Fibroblast of lung (primary cell): Measurements from ENCODE around the gene SLC17A5. TPM values are rescaled to one million over a fixed set of nuclear protein-coding genes. Genes with fewer than 3 reads are reported as not detected.

Experiments used
- DNase-seq, 2 donors: peaks; one replicate each; pipeline versions ENCODE4 v3.0.0 to v3.0.0-alpha.2; 2010; ENCODE audit warnings: low read depth in 2 of 2
- H2AFZ ChIP-seq: 2 replicates; pipeline ENCODE4 v1.5.1; 2012; ENCODE audit warnings: low read length, control low read depth, inconsistent platforms
- H3K27ac ChIP-seq: 2 replicates; pipeline ENCODE4 v1.5.1; 2011; ENCODE audit warnings: low read length, control low read depth; ENCODE audit not compliant: insufficient read depth
- H3K27me3 ChIP-seq: 2 replicates; pipeline ENCODE4 v1.5.1; 2011; ENCODE audit warnings: mild to moderate bottlenecking, low read length; ENCODE audit not compliant: control insufficient read depth, insufficient read depth
- H3K36me3 ChIP-seq: 2 replicates; pipeline ENCODE4 v1.5.1; 2011; ENCODE audit warnings: low read length; ENCODE audit not compliant: control insufficient read depth, insufficient read depth
- H3K4me1 ChIP-seq: 2 replicates; pipeline ENCODE4 v1.5.1; 2011; ENCODE audit warnings: low read length; ENCODE audit not compliant: control insufficient read depth, insufficient read depth; ENCODE audit errors: extremely low read depth
- H3K4me2 ChIP-seq: 2 replicates; pipeline ENCODE4 v1.5.1; 2011; ENCODE audit warnings: low read length, control low read depth; ENCODE audit not compliant: insufficient read depth; ENCODE audit errors: extremely low read depth
- H3K4me3 ChIP-seq, 4 experiments: fragments of 200-600 bp in 1 of 4; sonication (generic) in 1 of 4; replicated peaks in 1 of 4; 2 replicates each; pipeline ENCODE4 v1.5.1; 2011 to 2016; ENCODE audit warnings: low read length in 4 of 4, low read depth in 3 of 4, mild to moderate bottlenecking in 3 of 4, control low read depth in 2 of 4, inconsistent platforms in 1 of 4, mixed read lengths in 1 of 4; ENCODE audit not compliant: insufficient read depth in 1 of 4; ENCODE audit errors: control extremely low read depth in 1 of 4
- H3K79me2 ChIP-seq: 2 replicates; pipeline ENCODE4 v1.5.1; 2012; ENCODE audit warnings: mild to moderate bottlenecking, low read length, inconsistent platforms; ENCODE audit not compliant: control insufficient read depth, insufficient read depth
- H3K9ac ChIP-seq: 2 replicates; pipeline ENCODE4 v1.5.1; 2011; ENCODE audit warnings: mild to moderate bottlenecking, low read length, control low read depth; ENCODE audit not compliant: insufficient read depth
- H3K9me3 ChIP-seq: 2 replicates; pipeline ENCODE4 v1.5.1; 2012; ENCODE audit warnings: low read depth, low read length; ENCODE audit not compliant: control insufficient read depth, insufficient read depth
- H4K20me1 ChIP-seq: 2 replicates; pipeline ENCODE4 v1.5.1; 2011; ENCODE audit warnings: low read length; ENCODE audit not compliant: control insufficient read depth, insufficient read depth; ENCODE audit errors: extremely low read depth
- EZH2 ChIP-seq: IDR thresholded peaks from 2 replicates; pipeline ENCODE4 v1.5.1; 2012; ENCODE audit warnings: low read length, control low read depth, mild to moderate bottlenecking; ENCODE audit errors: missing control alignments
- polyA plus RNA-seq, 2 donors: library from polyadenylated mRNA; depleted of rRNA in 1 of 2; stranded (reverse) in 1 of 2; unstranded in 1 of 2; fragments of >200 nt; gene quantifications; 2 replicates each; pipeline ENCODE4 v1.2.1, GENCODE V29; 2011 to 2012; ENCODE audit warnings: missing spikeins in 1 of 2
- total RNA-seq: library from RNA; depleted of rRNA; stranded (reverse); fragments of >200 nt; gene quantifications from 2 replicates; pipeline ENCODE4 v1.2.1, GENCODE V29; 2014
- TF ChIP-seq, protein P1 (sequence below), 2 donors: IDR thresholded peaks in 1 of 2; conservative IDR thresholded peaks in 1 of 2; 1 replicate in 1 of 2; 2 replicates in 1 of 2; pipeline ENCODE4 v1.5.1; 2011 to 2012; ENCODE audit warnings: low read length in 2 of 2, control low read depth in 1 of 2, inconsistent platforms in 1 of 2, low read depth in 1 of 2, mild to moderate bottlenecking in 1 of 2

The SLC17A5 gene
- total and polyA plus RNA-seq, 2 donors (not counting 1 experiment from before 2014, with no cell fraction given) = 39.3 to 56.8 TPM

DNA sequence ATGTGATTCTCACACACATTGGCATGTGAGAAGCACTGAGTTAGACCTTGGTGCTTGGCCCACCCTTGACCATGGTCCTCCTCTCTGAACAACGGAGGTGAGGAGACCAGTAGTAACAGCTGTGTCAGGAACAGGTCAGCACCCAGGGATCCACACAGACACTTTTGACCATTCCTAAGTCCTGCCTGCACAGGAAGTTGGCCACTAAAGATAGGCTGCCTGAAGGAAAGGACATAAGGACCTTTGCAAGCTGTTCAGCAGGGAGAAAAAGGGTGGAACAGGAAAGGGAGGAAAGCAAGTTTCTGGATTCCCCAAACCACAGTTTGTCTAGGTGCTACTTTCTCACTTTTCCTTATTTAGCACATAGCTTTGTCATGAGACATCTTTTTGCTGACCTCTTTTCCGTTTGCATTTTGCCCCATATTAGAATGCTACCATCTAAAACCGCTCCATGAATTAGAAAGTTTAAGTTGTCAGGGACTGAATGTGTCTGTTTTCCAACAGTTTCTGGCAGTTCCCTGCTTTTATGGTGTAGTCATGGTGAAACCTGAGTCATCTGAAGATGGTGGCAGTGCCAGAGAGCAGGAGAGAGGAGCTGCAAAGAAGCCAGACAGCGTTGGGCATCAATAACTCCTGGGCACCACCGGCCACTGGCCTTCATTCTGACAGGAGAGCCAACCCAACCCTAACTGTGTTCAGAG is 41.1 kb upstream of the SLC17A5 start:
- Histone ChIP-seq H3K27me3 (no peaks in the 10 kb centered on the region), H4K20me1 (no peaks in the 10 kb centered on the region), H2AFZ (peak overlapping the region; percentile 83), H3K4me3 (peak overlapping the region in 3 of 4 experiments; percentile 52 to 64 (median 58)), H3K9ac (no peak overlapping the region), H3K4me1 (peaks cover 11% of the 10 kb centered on the region), H3K4me2 (peak overlapping the region; percentile 80), H3K36me3 (no peaks in the 10 kb centered on the region), H3K79me2 (peaks cover 7% of the 10 kb centered on the region), H3K27ac (peak overlapping the region; percentile 87), H3K9me3 (no peaks in the 10 kb centered on the region)
- DNase-seq = peak; percentile 58 to 74
- TF ChIP-seq, protein P1, sequence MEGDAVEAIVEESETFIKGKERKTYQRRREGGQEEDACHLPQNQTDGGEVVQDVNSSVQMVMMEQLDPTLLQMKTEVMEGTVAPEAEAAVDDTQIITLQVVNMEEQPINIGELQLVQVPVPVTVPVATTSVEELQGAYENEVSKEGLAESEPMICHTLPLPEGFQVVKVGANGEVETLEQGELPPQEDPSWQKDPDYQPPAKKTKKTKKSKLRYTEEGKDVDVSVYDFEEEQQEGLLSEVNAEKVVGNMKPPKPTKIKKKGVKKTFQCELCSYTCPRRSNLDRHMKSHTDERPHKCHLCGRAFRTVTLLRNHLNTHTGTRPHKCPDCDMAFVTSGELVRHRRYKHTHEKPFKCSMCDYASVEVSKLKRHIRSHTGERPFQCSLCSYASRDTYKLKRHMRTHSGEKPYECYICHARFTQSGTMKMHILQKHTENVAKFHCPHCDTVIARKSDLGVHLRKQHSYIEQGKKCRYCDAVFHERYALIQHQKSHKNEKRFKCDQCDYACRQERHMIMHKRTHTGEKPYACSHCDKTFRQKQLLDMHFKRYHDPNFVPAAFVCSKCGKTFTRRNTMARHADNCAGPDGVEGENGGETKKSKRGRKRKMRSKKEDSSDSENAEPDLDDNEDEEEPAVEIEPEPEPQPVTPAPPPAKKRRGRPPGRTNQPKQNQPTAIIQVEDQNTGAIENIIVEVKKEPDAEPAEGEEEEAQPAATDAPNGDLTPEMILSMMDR (conservative IDR thresholded peaks at IDR 0.05 in 1 of 2, IDR thresholded peaks at IDR 0.05 in 1 of 2; ENCODE audit: low read depth in 1 of 2, low read length in 2 of 2) = no peak
- no peak for TF ChIP-seq EZH2

DNA sequence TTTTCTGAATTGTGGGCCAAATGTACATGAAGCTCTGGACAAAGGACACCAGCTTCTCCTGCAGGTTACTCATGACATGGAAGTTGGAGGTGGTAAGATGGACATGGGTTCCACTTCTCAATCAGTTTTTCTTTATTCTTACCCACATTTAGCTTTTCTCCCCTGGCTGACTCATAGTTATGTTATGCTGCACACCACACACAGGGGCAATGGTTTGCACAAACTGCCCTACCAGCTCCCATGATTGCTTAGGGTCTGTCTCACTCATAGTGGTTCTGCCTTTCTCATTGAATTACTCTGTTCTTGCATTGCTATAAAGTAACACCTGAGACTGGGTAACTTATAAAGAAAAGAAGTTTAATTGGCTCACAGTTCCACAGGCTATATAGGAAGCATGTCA is 37.7 kb upstream of the SLC17A5 start:
- Histone ChIP-seq H3K27ac (no peak overlapping the region), H3K79me2 (peaks cover under 1% of the 10 kb centered on the region), H3K9me3 (no peaks in the 10 kb centered on the region), H3K27me3 (no peaks in the 10 kb centered on the region), H3K4me1 (peaks cover 11% of the 10 kb centered on the region), H3K4me2 (no peak overlapping the region), H3K4me3 (no peak overlapping the region), H3K9ac (no peak overlapping the region), H3K36me3 (no peaks in the 10 kb centered on the region), H2AFZ (no peak overlapping the region), H4K20me1 (no peaks in the 10 kb centered on the region)
- no peak for TF ChIP-seq EZH2
- TF ChIP-seq, protein P1 (conservative IDR thresholded peaks at IDR 0.05 in 1 of 2, IDR thresholded peaks at IDR 0.05 in 1 of 2; ENCODE audit: low read depth in 1 of 2, low read length in 2 of 2) = no peak
- DNase-seq = peak in 1 of 2 donors; percentile 36

- Histone ChIP-seq H3K9ac (no peak overlapping the region), H3K4me3 (no peak overlapping the region), H3K27me3 (no peaks in the 10 kb centered on the region), H3K4me2 (no peak overlapping the region), H3K36me3 (no peaks in the 10 kb centered on the region), H3K27ac (no peak overlapping the region), H4K20me1 (no peaks in the 10 kb centered on the region), H3K9me3 (no peaks in the 10 kb centered on the region), H3K4me1 (peaks cover 10% of the 10 kb centered on the region), H2AFZ (no peak overlapping the region), H3K79me2 (no peaks in the 10 kb centered on the region)
- TF ChIP-seq EZH2 = no peak
- TF ChIP-seq, protein P1 (conservative IDR thresholded peaks at IDR 0.05 in 1 of 2, IDR thresholded peaks at IDR 0.05 in 1 of 2; ENCODE audit: low read depth in 1 of 2, low read length in 2 of 2) = no peak
- no peak for DNase-seq
These were observed 36.3 kb upstream of the SLC17A5 start for GRCh38 chr6:73690056-73690455.
